BE2C (cell line): ENCODE measurements around the gene TCIRG1.

Experiments used
- DNase-seq: peaks from one replicate; pipeline ENCODE4 v3.0.0-alpha.2; 2020
- H3K27me3 ChIP-seq: fragments of 250-450 bp; sonication (Bioruptor Pico); 2 replicates; pipeline ENCODE4 v1.5.1; 2020; ENCODE audit warnings: mild to moderate bottlenecking
- H3K36me3 ChIP-seq: fragments of 250-450 bp; sonication (Bioruptor Pico); 2 replicates; pipeline ENCODE4 v1.5.1; 2020; ENCODE audit warnings: mild to moderate bottlenecking
- H3K4me1 ChIP-seq: fragments of 250-450 bp; sonication (Bioruptor Pico); 2 replicates; pipeline ENCODE4 v1.5.1; 2020
- H3K4me3 ChIP-seq: 2 replicates; pipeline ENCODE4 v1.5.1; 2011; ENCODE audit warnings: low read depth, low read length
- H3K9me3 ChIP-seq: fragments of 250-450 bp; sonication (Bioruptor Pico); 2 replicates; pipeline ENCODE4 v1.5.1; 2020
- CTCF ChIP-seq: IDR thresholded peaks from 2 replicates; pipeline ENCODE4 v1.5.1; 2012; ENCODE audit warnings: mild to moderate bottlenecking, low read depth, low read length

TCIRG1 gene

GRCh38 chr11:68050371-68050841 is 11.6 kb downstream of the TCIRG1 start:
- Histone ChIP-seq H3K27me3 (no peaks in the 10 kb centered on the region), H3K4me3 (no peak overlapping the region), H3K36me3 (peaks cover 5% of the 10 kb centered on the region; the same call in 1 of the 2 replicates), H3K4me1 (peaks cover 4% of the 10 kb centered on the region; the same call in 1 of the 2 replicates), H3K9me3 (no peaks in the 10 kb centered on the region)
- peak; percentile 12 for DNase-seq
- TF ChIP-seq CTCF = no peak

- Histone ChIP-seq H3K4me1 (peaks cover 4% of the 10 kb centered on the region; the same call in 1 of the 2 replicates), H3K36me3 (peaks cover 5% of the 10 kb centered on the region; the same call in 1 of the 2 replicates), H3K9me3 (no peaks in the 10 kb centered on the region), H3K27me3 (no peaks in the 10 kb centered on the region), H3K4me3 (no peak overlapping the region)
- TF ChIP-seq CTCF = no peak
- DNase-seq = peak; percentile 19
These were observed 12.6 kb downstream of the TCIRG1 start for GRCh38 chr11:68051191-68052136.

- peaks cover 5% of the 10 kb centered on the region; the same call in 1 of the 2 replicates for H3K36me3 ChIP-seq
- TF ChIP-seq CTCF = no peak
- DNase-seq = peak; percentile 8
These were observed 13.5 kb downstream of the TCIRG1 start for GRCh38 chr11:68052137-68052873.

DNA sequence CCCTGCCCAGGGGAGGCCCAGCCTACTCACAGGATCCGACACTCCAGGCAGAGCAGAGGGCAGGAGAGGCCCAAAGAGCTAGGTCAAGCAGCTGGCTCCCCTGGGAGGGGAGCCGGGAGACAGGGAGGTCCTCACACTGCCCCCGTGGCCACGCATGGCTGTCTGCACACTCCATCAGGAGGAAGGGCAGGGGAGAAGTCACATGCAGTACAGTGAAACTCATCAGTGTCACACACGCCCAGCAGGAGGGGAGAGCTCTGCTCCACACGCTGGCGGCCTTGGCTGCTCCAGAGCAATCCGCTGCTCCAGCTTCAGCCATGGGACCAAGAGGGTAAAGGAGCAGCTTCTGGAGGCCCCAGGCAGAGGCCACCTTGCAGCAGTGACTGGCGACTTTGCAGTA is 14.3 kb downstream of the TCIRG1 start:
- Histone ChIP-seq H3K4me1 (peaks cover 4% of the 10 kb centered on the region; the same call in 1 of the 2 replicates), H3K9me3 (no peaks in the 10 kb centered on the region), H3K36me3 (peaks cover 5% of the 10 kb centered on the region), H3K4me3 (no peak overlapping the region), H3K27me3 (no peaks in the 10 kb centered on the region)
- DNase-seq = peak; percentile 48
- TF ChIP-seq CTCF = no peak

More at GRCh38 chr11:68052137-68052873, 13.5 kb downstream of the TCIRG1 start:
- Histone ChIP-seq H3K4me1 (peaks cover 4% of the 10 kb centered on the region; the same call in 1 of the 2 replicates), H3K9me3 (no peaks in the 10 kb centered on the region), H3K4me3 (no peak overlapping the region), H3K27me3 (no peaks in the 10 kb centered on the region)

DNA sequence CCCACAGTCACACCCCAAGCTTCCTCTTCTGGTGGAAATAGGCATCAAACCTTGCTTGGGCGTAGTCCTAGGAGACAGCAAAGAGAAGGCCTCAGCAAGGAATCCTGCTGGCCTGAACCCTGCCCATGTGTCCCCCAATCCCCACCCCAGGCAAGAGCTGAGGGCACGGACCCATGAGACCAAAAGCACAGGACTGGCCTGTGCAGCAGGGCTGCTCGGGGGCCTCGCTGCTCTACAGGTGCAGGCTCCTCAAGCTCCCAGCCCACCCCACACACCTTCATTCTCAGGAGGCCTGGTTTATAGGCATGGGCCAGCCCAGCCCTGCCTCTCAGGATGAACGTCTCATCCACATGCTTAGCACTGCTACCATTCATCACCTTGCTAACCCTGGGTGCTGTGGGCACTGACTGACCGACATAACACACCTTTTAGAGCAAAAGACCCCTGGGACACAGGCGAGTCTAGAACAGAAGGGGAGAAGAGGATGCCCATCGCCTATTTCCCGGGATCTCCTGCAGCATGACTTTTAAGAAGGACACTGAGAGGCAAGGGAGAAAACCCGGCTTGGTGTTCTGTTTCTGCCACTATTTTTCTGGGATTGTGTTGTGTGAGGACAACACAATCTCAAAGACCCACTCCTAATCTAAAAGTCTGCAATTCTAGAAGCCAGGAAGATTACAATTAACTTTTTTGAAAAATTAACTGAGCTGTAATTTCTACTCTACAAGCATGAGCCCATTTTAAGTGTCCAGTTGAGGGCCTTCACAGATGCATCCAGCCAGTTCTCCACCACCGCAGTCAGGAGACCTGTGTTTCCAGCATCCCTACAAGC is 15.4 kb downstream of the TCIRG1 start:
- TF ChIP-seq CTCF = no peak
- no peaks in the 10 kb centered on the region for H3K9me3 ChIP-seq
- no peak for DNase-seq
- H3K4me3 ChIP-seq = no peak overlapping the region
- H3K36me3 ChIP-seq = peaks cover 15% of the 10 kb centered on the region
- no peaks in the 10 kb centered on the region for H3K27me3 ChIP-seq
- H3K4me1 ChIP-seq = peaks cover 4% of the 10 kb centered on the region; the same call in 1 of the 2 replicates
